DOHH2 (cell line): ENCODE measurements around the gene IGDCC3.

ENCODE experiments used
- H3F3A ChIP-seq: fragments of 200-600 bp; sonication (generic), shearing (Covaris generic); 2 replicates; pipeline ENCODE4 v1.6.0; 2016; ENCODE audit warnings: antibody characterized with exemption, mild to moderate bottlenecking; ENCODE audit not compliant: control insufficient read depth, insufficient read depth
- H3K27ac ChIP-seq: fragments of 200-600 bp; sonication (generic); 2 replicates; pipeline ENCODE4 v1.5.1; 2014; ENCODE audit warnings: low read depth, mild to moderate bottlenecking, low read length, moderate library complexity
- H3K27me3 ChIP-seq: fragments of 200-600 bp; sonication (generic); 2 replicates; pipeline ENCODE4 v1.6.1; 2014; ENCODE audit warnings: mild to moderate bottlenecking, low read length, mixed read lengths; ENCODE audit not compliant: control insufficient read depth
- H3K36me3 ChIP-seq: fragments of 200-600 bp; sonication (generic); 2 replicates; pipeline ENCODE4 v1.6.1; 2014; ENCODE audit warnings: mild to moderate bottlenecking, low read length, moderate library complexity, mixed read lengths; ENCODE audit not compliant: control insufficient read depth
- H3K4me1 ChIP-seq: fragments of 200-600 bp; sonication (generic); 2 replicates; pipeline ENCODE4 v1.6.1; 2014; ENCODE audit warnings: mild to moderate bottlenecking, low read length, mixed read lengths; ENCODE audit not compliant: control insufficient read depth
- H3K4me2 ChIP-seq: fragments of 200-600 bp; sonication (generic); 2 replicates; pipeline ENCODE4 v1.6.0; 2014; ENCODE audit warnings: mild to moderate bottlenecking, low read length, moderate library complexity
- H3K4me3 ChIP-seq: fragments of 200-600 bp; sonication (generic); 2 replicates; pipeline ENCODE4 v1.5.1; 2014; ENCODE audit warnings: mild to moderate bottlenecking, low read length, mixed read lengths
- H3K79me2 ChIP-seq: fragments of 200-600 bp; sonication (generic); 2 replicates; pipeline ENCODE4 v1.6.1; 2014; ENCODE audit warnings: mild to moderate bottlenecking, low read length, mixed read lengths; ENCODE audit not compliant: control insufficient read depth
- H3K9me2 ChIP-seq: fragments of 200-600 bp; sonication (generic); replicated peaks from 2 replicates; pipeline ENCODE4 v1.6.1; 2014; ENCODE audit warnings: mild to moderate bottlenecking, low read length, mixed read lengths; ENCODE audit not compliant: control insufficient read depth
- H3K9me3 ChIP-seq: fragments of 200-600 bp; sonication (generic); 2 replicates; pipeline ENCODE4 v1.6.1; 2014; ENCODE audit warnings: antibody characterized with exemption, low read length, mixed read lengths; ENCODE audit not compliant: control insufficient read depth, insufficient read depth
- H4K20me1 ChIP-seq: fragments of 200-600 bp; sonication (generic); 2 replicates; pipeline ENCODE4 v1.6.0; 2014; ENCODE audit warnings: low read depth, mild to moderate bottlenecking, antibody characterized with exemption, low read length, moderate library complexity; ENCODE audit not compliant: control insufficient read depth, insufficient read depth
- CTCF ChIP-seq: fragments of 200-600 bp; sonication (generic); IDR thresholded peaks from one replicate; pipeline ENCODE4 v1.5.1; 2014; ENCODE audit warnings: antibody characterized with exemption, mild to moderate bottlenecking, low read depth, low read length; ENCODE audit not compliant: poor library complexity, severe bottlenecking
- EZH2phosphoT487 ChIP-seq: fragments of 200-600 bp; sonication (generic); IDR thresholded peaks from 2 replicates; pipeline ENCODE4 v1.6.1; 2017; ENCODE audit warnings: borderline replicate concordance, mild to moderate bottlenecking, antibody characterized with exemption, low read length, moderate library complexity, mixed read lengths

IGDCC3 gene

GRCh38 chr15:65371976-65372786, 5.6 kb downstream of the IGDCC3 start:
- Histone ChIP-seq H3K9me2 (no peaks in the 10 kb centered on the region), H3K4me2 (no peak overlapping the region), H3K79me2 (no peaks in the 10 kb centered on the region), H3K27me3 (peaks cover 42% of the 10 kb centered on the region), H3K4me1 (no peaks in the 10 kb centered on the region), H3F3A (no peaks in the 10 kb centered on the region), H3K36me3 (no peaks in the 10 kb centered on the region), H4K20me1 (no peaks in the 10 kb centered on the region), H3K9me3 (no peaks in the 10 kb centered on the region), H3K27ac (no peak overlapping the region), H3K4me3 (no peak overlapping the region)
- TF ChIP-seq CTCF (no peak), EZH2phosphoT487 (no peak)

- no peaks in the 10 kb centered on the region for H3F3A ChIP-seq
- H4K20me1 ChIP-seq = no peaks in the 10 kb centered on the region
- H3K27me3 ChIP-seq = peaks cover 33% of the 10 kb centered on the region
- no peaks in the 10 kb centered on the region for H3K4me1 ChIP-seq
- no peak overlapping the region for H3K4me3 ChIP-seq
- no peak overlapping the region for H3K4me2 ChIP-seq
- no peaks in the 10 kb centered on the region for H3K9me3 ChIP-seq
- H3K79me2 ChIP-seq = no peaks in the 10 kb centered on the region
- no peaks in the 10 kb centered on the region for H3K36me3 ChIP-seq
- no peaks in the 10 kb centered on the region for H3K9me2 ChIP-seq
- no peak for TF ChIP-seq EZH2phosphoT487
- TF ChIP-seq CTCF = no peak
- H3K27ac ChIP-seq = no peak overlapping the region
Observed at GRCh38 chr15:65370885-65371284, 6.9 kb downstream of the IGDCC3 start.

- H3K27ac ChIP-seq = no peak overlapping the region
- H3K4me3 ChIP-seq = no peak overlapping the region
- H3K4me2 ChIP-seq = no peak overlapping the region
- no peaks in the 10 kb centered on the region for H4K20me1 ChIP-seq
- no peaks in the 10 kb centered on the region for H3F3A ChIP-seq
- TF ChIP-seq CTCF (no peak), EZH2phosphoT487 (no peak)
- peaks cover 21% of the 10 kb centered on the region; the same call in 1 of the 2 replicates for H3K27me3 ChIP-seq
- no peaks in the 10 kb centered on the region for H3K4me1 ChIP-seq
- H3K36me3 ChIP-seq = no peaks in the 10 kb centered on the region
- H3K79me2 ChIP-seq = no peaks in the 10 kb centered on the region
- no peaks in the 10 kb centered on the region for H3K9me3 ChIP-seq
- no peaks in the 10 kb centered on the region for H3K9me2 ChIP-seq
Observed at GRCh38 chr15:65369651-65370050, 8.2 kb downstream of the IGDCC3 start.
